Measurements from ENCODE around the gene PTH1R.

- TF ChIP-seq, protein P1, sequence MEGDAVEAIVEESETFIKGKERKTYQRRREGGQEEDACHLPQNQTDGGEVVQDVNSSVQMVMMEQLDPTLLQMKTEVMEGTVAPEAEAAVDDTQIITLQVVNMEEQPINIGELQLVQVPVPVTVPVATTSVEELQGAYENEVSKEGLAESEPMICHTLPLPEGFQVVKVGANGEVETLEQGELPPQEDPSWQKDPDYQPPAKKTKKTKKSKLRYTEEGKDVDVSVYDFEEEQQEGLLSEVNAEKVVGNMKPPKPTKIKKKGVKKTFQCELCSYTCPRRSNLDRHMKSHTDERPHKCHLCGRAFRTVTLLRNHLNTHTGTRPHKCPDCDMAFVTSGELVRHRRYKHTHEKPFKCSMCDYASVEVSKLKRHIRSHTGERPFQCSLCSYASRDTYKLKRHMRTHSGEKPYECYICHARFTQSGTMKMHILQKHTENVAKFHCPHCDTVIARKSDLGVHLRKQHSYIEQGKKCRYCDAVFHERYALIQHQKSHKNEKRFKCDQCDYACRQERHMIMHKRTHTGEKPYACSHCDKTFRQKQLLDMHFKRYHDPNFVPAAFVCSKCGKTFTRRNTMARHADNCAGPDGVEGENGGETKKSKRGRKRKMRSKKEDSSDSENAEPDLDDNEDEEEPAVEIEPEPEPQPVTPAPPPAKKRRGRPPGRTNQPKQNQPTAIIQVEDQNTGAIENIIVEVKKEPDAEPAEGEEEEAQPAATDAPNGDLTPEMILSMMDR (IDR thresholded peaks at IDR 0.05) = no peak
- TF ChIP-seq POLR2A (IDR thresholded peaks at IDR 0.05) = no peak
Observed at GRCh38 chr3:46853441-46854415, 23.8 kb upstream of the PTH1R start.
